ENCODE data around the gene YJU2.
"Not testable (repeated sequence)": the region's sequence is repeated elsewhere in the genome, so short reads cannot be mapped to it uniquely, and the experiment has no call there.

YJU2 gene

GRCh38 chr19:4225885-4226284, 21.0 kb upstream of the YJU2 start:
- in situ Hi-C loops (cut with MboI; ENCODE audit: low pct_unique_long_range_greater_than_20kb, low sequenced_read_pairs, unreplicated experiment) = no loop called here
- TF ChIP-seq CTCF (IDR thresholded peaks at IDR 0.05; ENCODE audit: extremely low read depth, insufficient read depth, missing control alignments) = no peak
- no peak for DNase-seq (ENCODE audit: low spot score)

DNA sequence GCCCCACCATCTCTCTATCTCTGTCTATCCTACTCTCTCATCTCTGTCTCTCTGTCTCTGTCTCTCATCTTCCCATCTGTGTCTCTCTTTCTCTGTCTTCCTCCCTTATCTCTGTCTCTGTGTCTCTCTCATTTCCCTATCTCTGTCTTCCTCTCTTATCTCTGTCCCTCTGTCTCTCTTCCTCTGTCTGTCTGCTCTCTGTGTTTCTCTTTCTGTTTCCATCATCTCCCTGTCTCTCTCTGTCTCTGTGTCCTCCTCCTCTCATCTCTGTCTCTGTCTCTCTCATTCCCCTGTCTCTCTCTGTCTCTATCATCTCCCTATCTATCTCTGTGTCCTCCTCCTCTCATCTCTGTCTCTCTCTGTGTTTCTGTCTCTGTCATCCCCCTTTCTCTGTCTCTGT, 19.1 kb upstream of the YJU2 start:
- DNase-seq (ENCODE audit: low spot score) = no peak
- in situ Hi-C loops (cut with MboI; ENCODE audit: low pct_unique_long_range_greater_than_20kb, low sequenced_read_pairs, unreplicated experiment) = no loop called here
- TF ChIP-seq CTCF (IDR thresholded peaks at IDR 0.05; ENCODE audit: extremely low read depth, insufficient read depth, missing control alignments) = no peak

GRCh38 chr19:4228765-4229178, 18.1 kb upstream of the YJU2 start:
- in situ Hi-C loops (cut with MboI; ENCODE audit: low pct_unique_long_range_greater_than_20kb, low sequenced_read_pairs, unreplicated experiment) = no loop called here
- TF ChIP-seq CTCF (IDR thresholded peaks at IDR 0.05; ENCODE audit: extremely low read depth, insufficient read depth, missing control alignments) = no peak
- no peak for DNase-seq (ENCODE audit: low spot score)

- TF ChIP-seq CTCF (IDR thresholded peaks at IDR 0.05; ENCODE audit: extremely low read depth, insufficient read depth, missing control alignments) = no peak
- peak; percentile 83 for DNase-seq (ENCODE audit: low spot score)
- in situ Hi-C loops (cut with MboI; ENCODE audit: low pct_unique_long_range_greater_than_20kb, low sequenced_read_pairs, unreplicated experiment) = no loop called here
These were observed 17.5 kb upstream of the YJU2 start, which contains the start of gene EBI3 for GRCh38 chr19:4229179-4229931. Gene EBI3 (plus strand): TSS chr19:4229523. CDS start chr19:4229551, 28 bp downstream.

GRCh38 chr19:4230237-4230636, 16.6 kb upstream of the YJU2 start:
- DNase-seq (ENCODE audit: low spot score); in situ Hi-C loops (cut with MboI; ENCODE audit: low pct_unique_long_range_greater_than_20kb, low sequenced_read_pairs, unreplicated experiment): not testable (repeated sequence)

DNA sequence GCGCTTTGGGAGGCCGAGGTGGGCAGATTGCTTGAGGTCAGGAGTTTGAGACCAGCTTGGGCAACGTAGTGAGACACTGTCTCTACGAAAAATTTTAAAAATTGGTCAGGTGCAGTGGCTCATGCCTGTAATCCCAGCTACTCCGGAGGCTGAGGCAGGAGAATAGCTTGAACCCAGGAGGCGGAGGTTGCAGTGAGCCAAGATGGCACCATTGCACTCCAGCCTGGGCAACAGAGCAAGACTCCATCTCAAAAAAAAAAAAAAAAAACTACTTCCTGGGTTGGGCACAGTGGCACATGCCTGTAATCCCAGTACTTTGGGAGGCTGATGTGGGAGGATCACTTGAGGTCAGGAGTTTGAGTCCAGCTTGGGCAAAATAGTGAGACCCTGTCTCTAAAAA, 15.4 kb upstream of the YJU2 start:
- DNase-seq (ENCODE audit: low spot score); in situ Hi-C loops (cut with MboI; ENCODE audit: low pct_unique_long_range_greater_than_20kb, low sequenced_read_pairs, unreplicated experiment): not testable (repeated sequence)

GRCh38 chr19:4232139-4232538, 14.7 kb upstream of the YJU2 start:
- in situ Hi-C loops (cut with MboI; ENCODE audit: low pct_unique_long_range_greater_than_20kb, low sequenced_read_pairs, unreplicated experiment); DNase-seq (ENCODE audit: low spot score): not testable (repeated sequence)

GRCh38 chr19:4232614-4233281, 14.1 kb upstream of the YJU2 start:
- TF ChIP-seq CTCF (IDR thresholded peaks at IDR 0.05; ENCODE audit: extremely low read depth, insufficient read depth, missing control alignments) = no peak
- in situ Hi-C loops (cut with MboI; ENCODE audit: low pct_unique_long_range_greater_than_20kb, low sequenced_read_pairs, unreplicated experiment) = no loop called here
- no peak for DNase-seq (ENCODE audit: low spot score)
